Urothelium cell line (cell line): Measurements from ENCODE around the gene LRP6.

ENCODE experiments used
- DNase-seq: peaks from one replicate; pipeline ENCODE4 v3.0.0; 2011; ENCODE audit warnings: low spot score, mixed read lengths
- FAIRE-seq: peaks from 2 replicates; lab custom pipeline; 2011; peaks lifted over from hg19 to GRCh38; lab: Jason Lieb, UNC

LRP6 gene

GRCh38 chr12:12086362-12086761 is 180.5 kb downstream of the LRP6 start:
- FAIRE-seq (no peak), DNase-seq (no peak)

- FAIRE-seq: peak; percentile 72
- no peak for DNase-seq
Measured at GRCh38 chr12:12083688-12084087, 183.2 kb downstream of the LRP6 start.

- peak; percentile 17 for FAIRE-seq
- no peak for DNase-seq
Measured at GRCh38 chr12:12081836-12082497, 184.9 kb downstream of the LRP6 start.

- FAIRE-seq (no peak), DNase-seq (no peak)
Measured at GRCh38 chr12:12079291-12079690, 187.6 kb downstream of the LRP6 start.

GRCh38 chr12:12072064-12072760 is 194.6 kb downstream of the LRP6 start:
- FAIRE-seq: no peak

GRCh38 chr12:12070674-12071656 is 195.9 kb downstream of the LRP6 start, which contains the start of gene BCL2L14:
Gene BCL2L14 (plus strand): TSS chr12:12070939. CDS start chr12:12079306, 8,367 bp downstream.
- DNase-seq: no peak
- no peak for FAIRE-seq

More at GRCh38 chr12:12072064-12072760, 194.6 kb downstream of the LRP6 start:
- DNase-seq: no peak

GRCh38 chr12:12069821-12070548 is 196.9 kb downstream of the LRP6 start:
- DNase-seq (no peak), FAIRE-seq (peak; percentile 13)

- no peak for FAIRE-seq
- DNase-seq: no peak
Measured at GRCh38 chr12:12068751-12069150, 198.1 kb downstream of the LRP6 start.
